ENCODE data around the gene ACTRT2. TPM values are rescaled to one million over a fixed set of nuclear protein-coding genes. Genes with fewer than 3 reads are reported as not detected.

Gene ACTRT2
- total RNA-seq, 2 experiments from 2014 or later: not detected

DNA sequence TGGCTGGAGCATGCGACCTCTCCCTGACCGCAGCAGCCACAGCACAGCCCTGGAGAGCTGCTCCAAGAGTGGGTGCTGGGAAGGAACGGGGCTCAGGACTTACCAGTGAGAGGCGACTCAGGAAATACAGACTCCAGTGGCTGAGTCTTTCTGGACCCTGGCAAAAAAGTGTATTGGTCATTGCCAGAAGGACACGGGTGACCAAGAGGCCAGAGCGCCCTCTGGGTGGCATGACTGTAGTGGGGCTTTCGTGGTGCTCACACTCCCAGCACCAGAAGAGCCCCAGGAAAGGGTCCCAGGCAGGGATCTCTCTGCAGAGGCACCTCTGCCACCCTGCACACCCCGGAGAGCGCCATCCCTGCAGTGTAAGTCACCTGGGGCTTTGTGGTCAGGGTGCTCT, 38.9 kb downstream of the ACTRT2 start:
- no peak overlapping the region for H3K27ac Mint-ChIP-seq
- ChIA-PET POLR2A (no interaction called here), CTCF (no interaction called here)
- no peaks in the 10 kb centered on the region for H3K9me3 Mint-ChIP-seq
- no peak overlapping the region for H3K4me3 Mint-ChIP-seq
- H3K36me3 Mint-ChIP-seq (ENCODE audit: low read depth): no peaks in the 10 kb centered on the region
- H3K27me3 Mint-ChIP-seq: peaks cover under 1% of the 10 kb centered on the region
- no peaks in the 10 kb centered on the region for H3K4me1 Mint-ChIP-seq
- no peak for DNase-seq

- no peaks in the 10 kb centered on the region for H3K36me3 Mint-ChIP-seq (ENCODE audit: low read depth)
- peaks cover 2% of the 10 kb centered on the region for H3K27me3 Mint-ChIP-seq
- H3K9me3 Mint-ChIP-seq: no peaks in the 10 kb centered on the region
- DNase-seq: no peak
- no peak overlapping the region for H3K4me3 Mint-ChIP-seq
- no peak overlapping the region for H3K27ac Mint-ChIP-seq
- ChIA-PET POLR2A (no interaction called here), CTCF (no interaction called here)
- no peaks in the 10 kb centered on the region for H3K4me1 Mint-ChIP-seq
Measured at GRCh38 chr1:3060601-3061551, 39.6 kb downstream of the ACTRT2 start.

DNA sequence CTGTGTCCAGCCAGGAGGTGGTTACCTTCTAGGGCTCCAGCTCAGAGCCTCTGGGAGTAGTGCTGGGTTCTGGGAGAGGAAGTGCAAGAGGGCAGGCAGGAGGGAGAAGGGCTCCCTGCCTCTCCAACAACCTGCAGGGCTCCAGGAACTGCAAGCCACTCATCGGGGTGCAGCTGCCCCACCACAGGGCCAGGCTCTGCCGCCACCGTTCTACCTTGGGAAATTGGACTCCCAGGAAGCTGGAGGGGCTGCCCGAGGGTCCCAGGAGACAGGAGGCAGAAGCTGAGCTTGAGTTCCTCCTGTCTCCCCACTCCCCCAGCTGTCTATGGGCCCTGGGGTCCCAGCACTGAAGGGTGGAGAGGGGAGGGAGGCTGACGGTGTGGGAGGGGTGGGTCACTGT, 40.3 kb downstream of the ACTRT2 start:
- POLR2A ChIA-PET: no interaction called here
- no peaks in the 10 kb centered on the region for H3K4me1 Mint-ChIP-seq
- no peaks in the 10 kb centered on the region for H3K9me3 Mint-ChIP-seq
- no peak for DNase-seq
- H3K27me3 Mint-ChIP-seq: peaks cover 3% of the 10 kb centered on the region
- H3K36me3 Mint-ChIP-seq (ENCODE audit: low read depth): no peaks in the 10 kb centered on the region
- no peak overlapping the region for H3K27ac Mint-ChIP-seq
- CTCF ChIA-PET: no interaction called here
- no peak overlapping the region for H3K4me3 Mint-ChIP-seq

DNA sequence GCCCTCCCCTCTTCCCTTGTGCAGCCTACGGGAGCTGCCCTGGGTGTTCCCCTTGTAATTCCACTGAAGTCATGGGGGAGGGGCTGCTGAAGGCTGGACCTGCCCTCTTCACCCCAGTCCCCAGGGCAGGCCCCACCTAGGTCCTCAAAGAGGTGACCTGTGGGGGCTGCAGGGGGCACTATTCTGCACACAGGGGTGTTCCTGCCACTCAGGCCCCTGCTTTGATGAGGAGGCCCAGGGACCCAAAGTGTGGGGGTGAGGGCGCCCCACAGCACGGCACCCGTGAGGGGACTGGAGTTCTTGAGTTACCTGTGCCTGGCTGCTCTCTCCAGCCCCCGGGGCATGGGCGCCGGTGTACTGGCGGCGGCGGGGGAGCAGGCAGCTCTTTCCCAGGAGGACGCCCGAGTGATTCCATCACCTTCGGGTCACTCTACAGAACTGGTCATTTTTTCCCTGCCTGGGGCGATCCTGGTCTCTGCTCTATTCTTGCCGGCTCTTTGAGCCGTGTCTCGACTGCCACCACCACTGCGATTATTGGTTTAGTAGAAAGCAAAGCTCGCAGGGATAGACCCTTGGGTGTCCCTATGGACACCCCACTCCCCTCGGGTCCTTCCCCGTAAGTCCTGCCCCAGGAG, 40.8 kb downstream of the ACTRT2 start:
- Mint-ChIP-seq H3K36me3 (ENCODE audit: low read depth) (no peaks in the 10 kb centered on the region), H3K4me3 (no peak overlapping the region), H3K4me1 (no peaks in the 10 kb centered on the region), H3K27ac (no peak overlapping the region), H3K9me3 (no peaks in the 10 kb centered on the region), H3K27me3 (peaks cover 7% of the 10 kb centered on the region)
- ChIA-PET POLR2A (no interaction called here), CTCF (no interaction called here)
- DNase-seq: no peak

DNA sequence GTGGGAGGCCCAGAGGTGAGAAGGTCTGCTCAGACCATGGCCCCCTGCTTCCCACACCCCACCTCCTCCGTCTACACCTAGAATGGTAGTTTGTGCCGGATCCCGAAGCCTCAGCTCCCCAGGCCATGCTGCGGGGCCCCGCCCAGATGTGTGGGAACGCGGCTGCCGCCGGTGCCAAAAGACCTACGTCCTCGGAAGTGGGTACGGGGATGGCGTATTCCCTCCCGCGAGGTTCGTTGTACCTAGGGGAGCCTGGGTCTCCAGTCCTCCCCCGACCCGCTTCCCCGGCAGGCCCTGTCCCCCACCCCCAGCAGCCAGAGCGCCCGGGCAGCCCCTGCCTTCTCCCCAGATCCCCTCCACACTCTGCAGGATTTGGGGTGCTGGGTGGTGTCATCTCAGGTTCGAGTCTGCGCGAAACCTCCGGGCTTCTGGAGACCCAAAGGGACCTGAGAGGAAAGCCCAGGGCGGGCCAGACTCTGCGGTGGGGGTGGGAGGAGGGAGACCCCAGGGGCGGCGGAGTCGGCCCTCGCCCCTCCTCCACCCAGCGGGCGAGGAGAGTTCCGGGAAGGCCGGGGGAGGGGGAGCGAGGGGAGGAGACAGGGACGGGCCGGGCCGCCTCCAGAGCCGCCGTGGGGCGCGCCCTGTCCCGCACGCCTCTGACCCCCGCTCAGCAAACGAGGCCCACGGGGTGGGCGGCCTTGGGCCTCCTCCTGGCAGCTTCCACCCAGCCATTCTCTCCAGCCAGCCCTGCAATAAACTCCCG, 41.5 kb downstream of the ACTRT2 start:
- POLR2A ChIA-PET: no interaction called here

DNA sequence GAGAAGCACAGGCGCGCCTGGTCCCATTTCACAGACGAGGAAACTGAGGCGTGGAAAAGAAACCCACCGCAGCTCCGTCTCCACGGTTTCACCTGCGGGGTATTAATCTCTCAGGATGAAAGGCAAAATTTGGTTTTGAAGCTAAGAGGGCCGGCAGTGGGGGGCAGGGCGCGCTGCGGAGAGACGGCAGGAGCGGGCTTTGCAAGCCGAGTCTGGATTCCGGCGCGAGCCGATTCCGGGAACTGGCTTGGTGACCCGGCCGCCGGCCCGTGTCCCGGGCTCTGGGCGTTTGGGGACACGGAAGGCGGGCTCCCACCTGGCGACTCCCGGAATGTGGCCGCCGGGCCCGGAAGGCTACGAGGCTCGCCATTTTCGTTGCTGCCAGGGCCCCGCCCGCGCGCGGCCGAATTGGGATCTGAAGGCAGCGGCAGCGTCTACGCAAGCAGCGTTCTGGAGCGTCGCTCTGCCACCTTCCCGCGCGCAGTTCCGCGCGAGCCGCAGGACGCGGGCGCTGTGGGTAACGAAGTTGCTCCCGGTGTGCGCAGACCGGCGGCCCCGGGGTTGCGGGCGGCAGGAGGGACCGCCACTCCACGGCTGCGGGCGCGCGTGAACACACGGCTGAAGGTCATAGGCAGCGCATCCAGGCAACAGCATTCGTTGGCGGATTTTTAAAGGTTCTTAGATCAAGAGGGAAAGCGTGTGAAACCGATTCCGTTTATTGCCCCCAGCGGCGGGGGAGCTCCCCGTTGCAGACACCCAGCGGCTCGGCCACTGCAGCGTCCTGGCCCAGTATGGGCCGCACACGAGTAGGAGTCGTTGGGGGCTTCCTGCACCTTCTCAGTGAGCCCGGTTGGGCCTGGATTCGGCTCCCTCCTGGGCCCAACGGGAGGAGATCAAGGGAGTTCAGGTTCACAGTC, 42.4 kb downstream of the ACTRT2 start:
- Mint-ChIP-seq H3K4me3 (no peak overlapping the region), H3K36me3 (ENCODE audit: low read depth) (no peaks in the 10 kb centered on the region), H3K9me3 (no peaks in the 10 kb centered on the region), H3K27me3 (peaks cover 15% of the 10 kb centered on the region), H3K27ac (no peak overlapping the region), H3K4me1 (no peaks in the 10 kb centered on the region)
- ChIA-PET POLR2A (no interaction called here), CTCF (no interaction called here)
- DNase-seq: no peak

More for the DNA sequence above, 41.5 kb downstream of the ACTRT2 start:
- Mint-ChIP-seq H3K4me3 (no peak overlapping the region), H3K36me3 (ENCODE audit: low read depth) (no peaks in the 10 kb centered on the region), H3K27ac (no peak overlapping the region), H3K9me3 (no peaks in the 10 kb centered on the region), H3K4me1 (no peaks in the 10 kb centered on the region), H3K27me3 (peaks cover 12% of the 10 kb centered on the region)
- CTCF ChIA-PET: no interaction called here
- DNase-seq: no peak

- Mint-ChIP-seq H3K4me3 (no peak overlapping the region), H3K36me3 (ENCODE audit: low read depth) (no peaks in the 10 kb centered on the region), H3K27ac (no peak overlapping the region), H3K9me3 (no peaks in the 10 kb centered on the region), H3K27me3 (peaks cover 18% of the 10 kb centered on the region), H3K4me1 (peaks cover 3% of the 10 kb centered on the region)
- POLR2A ChIA-PET: no interaction called here
- DNase-seq: no peak
- CTCF ChIA-PET: no interaction called here
Measured at GRCh38 chr1:3064296-3064850, 43.1 kb downstream of the ACTRT2 start.

GRCh38 chr1:3064901-3065300, 43.6 kb downstream of the ACTRT2 start:
- no peaks in the 10 kb centered on the region for H3K36me3 Mint-ChIP-seq (ENCODE audit: low read depth)
- H3K27ac Mint-ChIP-seq: no peak overlapping the region
- peaks cover 3% of the 10 kb centered on the region for H3K4me1 Mint-ChIP-seq
- H3K9me3 Mint-ChIP-seq: no peaks in the 10 kb centered on the region
- H3K4me3 Mint-ChIP-seq: no peak overlapping the region
- ChIA-PET CTCF (no interaction called here), POLR2A (no interaction called here)
- no peak for DNase-seq
- H3K27me3 Mint-ChIP-seq: peaks cover 18% of the 10 kb centered on the region

DNA sequence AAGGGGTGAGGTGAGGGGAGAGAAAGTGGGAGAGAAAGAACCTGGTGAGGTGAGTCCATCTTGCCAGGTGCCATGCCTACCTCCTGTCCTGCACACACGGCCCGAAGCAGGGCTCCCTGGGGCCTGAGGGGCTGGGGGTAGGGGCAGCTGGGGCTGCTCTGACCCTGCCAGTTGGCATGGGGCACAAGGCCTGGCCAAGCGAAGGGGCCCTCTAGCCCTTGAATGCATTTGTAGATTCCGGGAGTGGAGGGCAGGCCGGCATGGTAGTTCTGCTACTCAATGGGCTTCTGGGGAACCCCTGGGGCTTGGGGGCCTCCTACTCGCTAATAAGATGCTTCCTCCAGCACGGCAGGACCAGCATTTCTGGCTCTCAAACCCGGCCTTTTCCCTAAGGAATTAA, 44.1 kb downstream of the ACTRT2 start:
- ChIA-PET POLR2A (no interaction called here), CTCF (no interaction called here)
- Mint-ChIP-seq H3K27me3 (peaks cover 18% of the 10 kb centered on the region), H3K4me3 (no peak overlapping the region), H3K27ac (no peak overlapping the region), H3K9me3 (no peaks in the 10 kb centered on the region), H3K36me3 (ENCODE audit: low read depth) (no peaks in the 10 kb centered on the region), H3K4me1 (peaks cover 3% of the 10 kb centered on the region)
- DNase-seq: no peak

DNA sequence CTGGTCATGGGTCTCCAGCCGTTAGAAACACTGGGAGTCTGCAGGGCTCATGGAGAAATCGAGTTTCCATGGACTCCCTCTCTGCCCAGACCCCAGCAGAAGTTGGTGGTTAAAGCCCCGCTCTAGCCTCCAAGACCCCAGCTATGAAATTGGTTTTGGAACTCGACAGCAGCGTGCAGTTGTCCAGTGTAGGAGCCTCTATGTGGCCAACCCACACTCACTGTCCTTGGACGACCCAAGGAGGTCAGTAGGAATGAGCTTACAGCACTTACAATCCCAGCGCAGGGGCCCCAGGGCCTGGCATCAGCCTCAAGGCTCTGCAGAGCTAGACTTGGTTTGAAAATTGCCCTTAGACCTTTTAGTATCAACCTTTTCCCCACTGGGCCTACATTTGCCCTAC, 44.5 kb downstream of the ACTRT2 start:
- Mint-ChIP-seq H3K4me3 (no peak overlapping the region), H3K36me3 (ENCODE audit: low read depth) (no peaks in the 10 kb centered on the region), H3K9me3 (no peaks in the 10 kb centered on the region), H3K27ac (no peak overlapping the region), H3K4me1 (peaks cover 3% of the 10 kb centered on the region), H3K27me3 (peaks cover 18% of the 10 kb centered on the region)
- DNase-seq: no peak
- CTCF ChIA-PET: no interaction called here
- POLR2A ChIA-PET: no interaction called here

DNA sequence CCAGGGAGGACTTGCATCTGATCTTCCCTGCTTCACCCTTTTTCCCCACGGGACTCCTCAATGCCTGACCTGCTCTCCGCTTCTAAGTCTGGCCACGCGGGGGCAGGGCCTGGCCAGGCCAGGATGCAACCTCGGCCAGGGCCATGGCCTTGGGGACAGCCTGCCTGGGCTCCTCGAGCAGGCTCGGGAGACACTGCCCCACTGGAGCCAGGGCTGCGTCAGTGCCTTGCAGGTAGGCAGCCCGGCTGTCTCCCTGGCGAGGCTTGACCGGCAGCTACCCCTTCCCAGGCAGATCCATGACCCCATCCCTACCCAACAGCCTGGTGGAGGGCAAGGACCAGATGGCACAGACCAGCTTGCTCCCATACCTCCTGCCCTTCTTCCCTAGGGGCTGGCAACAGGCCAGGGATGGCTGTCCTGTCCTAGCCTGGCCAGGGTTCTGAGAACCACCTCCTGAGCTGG, 45.0 kb downstream of the ACTRT2 start:
- no peaks in the 10 kb centered on the region for H3K9me3 Mint-ChIP-seq
- POLR2A ChIA-PET: no interaction called here
- peaks cover 3% of the 10 kb centered on the region for H3K4me1 Mint-ChIP-seq
- peaks cover 20% of the 10 kb centered on the region for H3K27me3 Mint-ChIP-seq
- CTCF ChIA-PET: no interaction called here
- H3K4me3 Mint-ChIP-seq: no peak overlapping the region
- no peak overlapping the region for H3K27ac Mint-ChIP-seq
- H3K36me3 Mint-ChIP-seq (ENCODE audit: low read depth): no peaks in the 10 kb centered on the region
- no peak for DNase-seq

DNA sequence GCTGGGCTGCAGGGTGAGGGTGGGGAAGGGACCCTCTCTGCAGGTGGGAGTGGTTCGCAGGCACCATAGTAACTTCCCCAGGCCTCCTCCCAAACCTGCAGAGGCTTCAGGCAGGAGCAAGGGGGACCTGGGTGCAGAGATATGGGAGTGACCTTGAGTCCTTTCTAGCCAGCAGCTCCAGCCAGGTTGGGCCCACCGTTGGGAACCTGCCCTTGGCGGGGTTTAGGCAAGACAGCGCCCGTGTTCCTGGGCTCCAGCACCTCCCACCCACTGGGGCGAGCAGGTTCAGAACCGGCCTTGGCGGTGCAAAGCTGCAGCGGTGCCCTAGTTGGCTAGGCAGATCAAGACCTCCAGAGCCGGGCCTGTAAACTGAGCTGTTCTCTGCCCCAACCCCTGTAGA, 45.6 kb downstream of the ACTRT2 start:
- no peak for DNase-seq
- Mint-ChIP-seq H3K27me3 (peaks cover 24% of the 10 kb centered on the region), H3K27ac (no peak overlapping the region), H3K4me3 (no peak overlapping the region), H3K36me3 (ENCODE audit: low read depth) (no peaks in the 10 kb centered on the region), H3K9me3 (no peaks in the 10 kb centered on the region), H3K4me1 (peaks cover 3% of the 10 kb centered on the region)
- ChIA-PET CTCF (no interaction called here), POLR2A (no interaction called here)

Measured in activated CD4-positive, alpha-beta T cell treated with anti-CD3 and anti-CD28 coated beads, Interleukin-2, amount 10 ng/mL, durations not matched to agents 7 days and 5 days (primary cell).